ENCODE data around the gene DUSP16.
A peak's percentile ranks its signal among the peaks of the same experiment; 100 is the strongest.
"Not testable (repeated sequence)": the region's sequence is repeated elsewhere in the genome, so short reads cannot be mapped to it uniquely, and the experiment has no call there.

Gene DUSP16

DNA sequence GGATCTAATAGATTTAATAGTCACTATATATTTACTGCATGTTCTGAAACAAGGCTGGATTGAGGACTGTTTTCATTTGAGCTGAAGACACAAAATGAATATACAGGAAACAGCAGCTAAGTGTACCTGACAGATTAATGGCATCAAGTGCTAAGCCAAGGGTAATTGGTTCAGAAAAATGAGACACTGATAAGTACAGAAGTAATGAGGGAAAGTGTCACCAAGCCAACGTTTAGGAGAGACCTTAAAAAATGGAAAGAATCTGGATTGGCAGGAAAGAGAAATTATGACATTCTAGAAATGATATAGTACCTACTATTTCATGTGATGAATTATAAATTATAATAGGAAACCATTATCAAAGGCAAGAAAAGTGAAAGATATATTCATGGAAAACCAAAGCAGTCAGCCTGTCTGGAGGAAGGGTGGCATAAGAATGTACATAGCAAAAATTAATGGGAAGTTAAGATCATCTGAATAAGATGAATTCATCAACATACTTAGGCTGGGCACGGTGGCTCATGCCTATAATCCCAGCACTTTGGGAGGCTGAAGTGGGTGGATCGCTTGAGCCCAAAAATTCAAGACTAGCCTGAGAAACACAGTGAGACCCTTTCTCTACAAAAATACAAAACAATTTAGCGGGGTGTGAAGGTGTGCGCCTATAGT is 21.0 kb upstream of the DUSP16 start:
- DNase-seq (ENCODE audit: low spot score), result no peak

DNA sequence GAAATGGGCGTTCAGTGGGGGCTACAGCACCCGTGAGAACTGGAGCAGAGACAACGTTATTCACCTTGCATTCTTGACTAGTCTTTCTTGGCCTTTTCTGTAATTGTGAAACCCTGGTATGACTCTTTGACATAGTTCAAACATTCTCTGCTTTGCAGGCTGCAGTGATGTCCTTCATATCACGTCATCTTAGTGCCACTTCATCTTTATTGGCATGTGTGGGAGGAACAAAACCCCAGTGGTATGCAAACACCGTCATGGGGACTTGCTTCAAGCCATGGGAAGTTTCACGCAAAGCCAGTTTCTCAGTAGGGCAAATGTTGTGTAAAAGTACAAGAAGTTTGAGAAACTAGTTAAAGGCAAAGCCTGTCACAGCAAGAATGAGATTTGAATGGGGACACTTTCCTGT is 20.2 kb upstream of the DUSP16 start:
- no peak for DNase-seq (ENCODE audit: low spot score)

DNA sequence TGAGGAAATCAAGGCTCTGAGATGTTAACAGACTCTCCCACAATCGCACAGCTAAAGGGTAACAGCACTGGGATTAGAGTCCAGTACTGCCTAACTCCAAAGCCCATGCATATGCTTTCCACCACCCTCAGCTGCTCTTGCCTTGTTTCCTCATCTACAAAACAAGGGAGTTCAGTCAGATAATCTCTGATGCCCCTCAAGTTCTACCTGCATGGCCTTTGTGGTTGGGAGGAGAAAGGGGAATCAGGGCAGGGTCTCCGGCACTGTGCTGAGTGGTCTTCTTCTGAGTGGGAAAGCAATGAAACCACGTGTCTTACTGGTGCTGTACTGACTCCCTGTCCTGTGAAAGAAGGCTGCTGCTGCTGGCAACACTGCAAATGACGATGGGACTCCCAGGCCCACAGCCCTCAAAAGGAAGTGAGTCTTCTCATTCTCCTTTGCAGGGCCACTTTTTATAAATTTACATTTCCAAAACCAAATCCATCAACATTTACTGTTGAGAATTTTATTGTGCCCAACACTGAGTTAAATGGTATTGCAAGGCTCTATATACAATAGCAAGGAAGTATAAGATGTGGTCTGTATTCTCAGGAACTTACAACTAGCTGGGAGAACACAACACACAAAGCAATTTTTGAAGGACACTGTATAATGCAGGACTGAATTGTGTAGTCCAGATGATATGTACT is 19.7 kb upstream of the DUSP16 start:
- no peak for DNase-seq (ENCODE audit: low spot score)

DNA sequence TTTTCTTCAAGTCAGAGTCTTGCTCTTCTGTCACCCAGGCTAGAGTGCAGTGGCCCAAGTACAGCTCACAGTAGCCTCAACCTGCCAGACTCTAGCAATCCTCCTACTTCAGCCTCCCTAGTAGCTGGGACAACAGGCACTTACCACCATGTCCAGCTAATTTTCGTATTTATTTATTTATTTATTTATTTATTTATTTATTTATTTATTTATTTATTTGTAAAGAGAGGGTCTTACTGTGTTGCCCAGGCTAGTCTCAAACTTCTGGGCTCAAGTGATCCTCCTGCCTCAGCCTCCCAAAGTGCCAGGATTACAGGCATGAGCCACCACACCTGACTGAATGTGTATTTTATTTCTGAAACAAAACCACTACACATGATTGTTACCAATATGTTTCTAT is 18.1 kb upstream of the DUSP16 start:
- not testable (repeated sequence) for DNase-seq (ENCODE audit: low spot score)

DNA sequence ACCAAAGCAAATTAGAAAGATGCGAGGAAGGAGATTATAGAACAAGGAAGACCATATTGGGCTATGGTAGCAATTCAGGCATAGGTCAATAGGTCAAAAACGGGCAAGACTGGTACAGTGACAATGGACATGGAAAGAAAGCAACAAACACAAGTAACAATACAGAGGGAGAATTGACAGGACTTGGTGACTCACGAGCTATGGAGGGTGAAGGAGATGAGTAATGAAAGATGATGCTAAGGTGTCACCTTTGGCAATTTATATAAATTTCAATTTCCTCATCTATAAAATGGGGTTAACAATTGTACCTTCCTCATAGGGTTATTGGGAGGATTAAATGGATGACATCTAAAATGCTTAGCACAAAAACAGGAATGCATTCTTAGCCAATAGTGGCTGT is 15.1 kb upstream of the DUSP16 start:
- DNase-seq (ENCODE audit: low spot score), result no peak

DNA sequence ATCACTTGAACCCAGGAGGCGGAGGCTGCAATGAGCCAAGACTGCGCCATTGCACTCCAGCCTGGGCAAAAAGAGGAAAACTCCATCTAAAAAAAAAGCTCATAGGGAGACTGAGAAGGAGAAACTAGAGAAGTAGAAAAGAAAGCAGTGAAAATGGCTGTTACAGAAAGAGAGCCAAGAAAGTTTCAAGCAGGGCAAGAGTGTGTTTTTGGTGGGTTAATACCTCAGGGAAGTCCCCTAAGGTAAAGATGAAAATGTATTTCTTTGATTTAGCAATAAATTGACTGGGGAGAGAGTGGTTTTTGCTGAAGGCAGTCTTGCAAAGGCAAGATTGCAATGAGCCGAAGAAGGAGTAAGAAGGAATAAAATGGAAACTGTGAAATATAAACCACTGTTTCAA is 10.0 kb upstream of the DUSP16 start:
- no peak for DNase-seq (ENCODE audit: low spot score)

DNA sequence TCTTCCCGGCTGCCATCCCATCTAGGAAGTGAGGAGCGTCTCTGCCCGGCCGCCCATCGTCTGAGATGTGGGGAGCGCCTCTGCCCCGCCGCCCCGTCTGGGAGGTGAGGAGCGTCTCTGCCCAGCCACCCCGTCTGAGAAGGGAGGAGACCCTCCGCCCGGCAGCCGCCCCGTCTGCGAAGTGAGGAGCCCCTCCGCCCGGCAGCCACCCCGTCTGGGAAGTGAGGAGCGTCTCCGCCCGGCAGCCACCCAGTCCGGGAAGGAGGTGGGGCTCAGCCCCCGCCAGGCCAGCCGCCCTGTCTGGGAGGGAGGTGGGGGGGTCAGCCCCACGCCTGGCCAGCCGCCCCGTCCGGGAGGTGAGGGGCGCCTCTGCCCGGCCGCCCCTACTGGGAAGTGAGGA is 3.3 kb upstream of the DUSP16 start:
- not testable (repeated sequence) for DNase-seq (ENCODE audit: low spot score)

DNA sequence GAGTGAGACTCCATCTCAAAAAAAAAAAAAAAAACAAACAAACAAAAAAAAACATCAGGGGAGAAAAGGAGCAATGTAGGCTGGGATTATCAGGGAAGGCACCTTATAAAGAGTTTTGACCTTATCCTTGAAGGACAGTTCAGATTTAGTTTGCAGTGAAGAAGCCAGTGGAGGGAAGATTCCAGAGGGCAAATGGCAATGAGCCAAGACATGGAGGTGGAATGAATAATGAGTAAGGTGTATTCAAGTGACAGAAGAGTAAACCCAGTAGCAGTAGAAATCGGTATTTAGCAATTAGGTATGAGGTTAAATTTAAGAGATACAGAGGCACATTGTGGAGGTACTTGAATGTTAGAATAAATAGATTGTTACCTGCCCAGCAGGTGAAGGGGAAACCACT is 2.2 kb upstream of the DUSP16 start:
- DNase-seq (ENCODE audit: low spot score), result no peak

DNA sequence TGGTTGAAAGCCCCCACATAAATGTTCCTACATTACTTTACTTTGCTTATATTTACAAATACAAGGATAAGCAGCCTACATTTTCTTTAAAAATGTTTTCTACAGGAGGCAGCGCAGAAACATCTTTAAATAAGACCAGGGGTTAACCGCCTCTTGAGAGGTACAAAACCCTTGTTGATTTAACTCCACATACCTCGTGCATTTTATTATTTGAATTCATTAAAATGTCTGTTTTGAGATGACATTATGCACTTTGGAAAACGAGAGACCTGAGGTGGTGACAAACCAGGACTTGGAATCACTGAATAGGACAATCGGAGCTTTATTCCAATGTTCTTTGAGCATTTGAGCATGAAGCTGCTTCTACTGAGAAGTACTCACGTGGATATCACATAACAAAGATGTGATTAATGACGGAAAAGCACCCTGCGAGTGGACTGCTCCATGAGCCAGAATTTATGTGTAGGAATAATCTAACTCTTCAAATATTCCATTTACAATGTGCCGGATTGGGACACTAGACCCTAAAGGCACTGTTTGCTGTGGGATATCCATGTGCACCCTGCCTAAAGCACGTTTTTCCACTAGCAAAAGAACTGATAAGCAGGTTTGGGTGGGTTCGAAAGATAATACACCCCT is 746 bp upstream of the DUSP16 start:
- DNase-seq (ENCODE audit: low spot score), result peak; percentile 75

DNA sequence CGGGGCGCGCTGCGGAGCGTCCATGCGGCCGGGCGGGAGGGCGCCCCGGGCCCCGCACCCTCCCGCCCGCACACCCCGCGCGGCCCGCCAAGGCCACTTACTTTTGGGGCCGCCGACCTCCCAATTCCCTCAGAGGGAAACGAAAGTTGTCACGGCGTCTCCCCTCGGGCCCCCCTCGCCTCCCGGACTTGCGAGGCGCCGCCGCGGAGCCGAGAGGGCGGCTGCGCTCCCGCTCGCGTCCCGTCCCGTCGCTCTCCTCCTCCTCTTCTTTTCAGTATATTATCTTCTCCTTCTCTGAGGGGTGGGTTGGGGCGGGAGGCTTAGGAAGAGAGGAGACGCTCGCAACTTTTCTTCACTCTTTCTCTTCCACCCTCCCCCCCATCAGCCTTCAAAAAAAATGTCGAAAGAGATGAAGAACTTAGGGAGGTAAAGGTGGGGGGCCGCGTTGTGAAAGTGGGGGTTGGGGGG is 613 bp downstream of the DUSP16 start:
- peak; percentile 48 for DNase-seq (ENCODE audit: low spot score)

DNA sequence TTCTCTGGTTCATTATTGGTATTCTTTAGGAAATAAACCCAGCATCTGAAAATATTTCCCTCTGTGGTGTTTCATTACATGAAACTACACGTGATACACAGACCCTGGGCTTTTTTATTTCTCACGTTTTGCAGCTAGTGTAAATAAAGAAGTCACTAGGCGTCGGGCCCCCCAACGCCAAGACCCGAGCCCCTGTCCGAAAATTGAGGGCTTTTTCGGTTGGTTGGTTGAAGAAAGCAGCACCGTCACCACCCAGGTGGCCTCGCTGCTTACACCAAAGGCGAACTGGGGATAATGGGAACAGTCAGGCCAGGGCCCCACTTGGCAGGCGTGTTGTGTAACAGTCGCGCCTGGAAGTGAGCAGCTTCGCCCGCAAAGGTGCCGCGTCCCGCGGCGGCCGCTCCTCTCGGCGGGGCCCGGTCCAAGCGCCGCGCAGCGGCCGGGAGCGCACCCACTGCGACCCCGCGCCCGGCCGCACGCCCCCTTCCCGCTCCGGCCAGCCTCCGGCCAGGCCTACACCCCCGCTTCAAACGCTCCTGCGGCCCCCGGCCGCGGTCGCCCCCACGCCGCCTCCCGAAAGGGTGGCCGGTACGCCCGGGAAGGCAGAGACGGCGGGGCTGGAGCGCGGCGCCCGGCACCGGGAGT is 1.2 kb downstream of the DUSP16 start:
- DNase-seq (ENCODE audit: low spot score), result peak; percentile 65

DNA sequence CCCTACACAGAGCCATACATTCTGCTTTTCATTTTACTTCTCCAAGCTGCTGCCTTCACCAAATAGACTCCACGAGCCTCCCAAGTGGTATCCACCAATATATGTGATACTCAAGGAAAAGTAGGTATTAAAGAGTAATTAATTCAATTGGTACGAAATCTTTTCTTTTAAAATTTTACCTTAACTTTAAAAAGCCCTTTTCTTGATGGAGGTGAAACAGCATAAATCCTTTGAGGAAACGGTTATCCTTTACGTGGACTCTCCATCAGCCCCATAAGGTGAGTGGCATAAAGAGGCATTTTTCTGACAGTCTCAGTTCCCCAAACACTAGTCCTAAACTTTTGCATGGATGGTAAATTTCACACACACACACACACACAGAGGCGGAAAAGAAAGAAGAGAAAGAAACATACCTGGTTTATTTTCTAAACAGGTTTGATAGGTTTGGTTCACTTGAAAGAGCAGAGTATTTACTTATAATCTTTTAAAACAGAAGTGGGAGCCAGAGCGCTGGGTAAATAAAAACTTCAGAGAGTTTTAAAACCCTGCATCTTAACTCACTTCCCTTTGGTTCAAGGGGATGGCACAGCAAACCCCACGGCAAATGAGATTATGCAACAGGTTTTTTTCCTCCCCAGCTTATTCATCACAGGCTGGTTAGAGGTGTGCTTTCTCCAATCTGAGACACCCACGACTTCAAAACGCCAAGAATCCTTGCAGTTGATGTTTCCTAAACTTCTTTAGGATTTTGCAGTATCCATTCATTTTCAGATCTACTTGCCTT is 1.9 kb downstream of the DUSP16 start:
- peak; percentile 70 for DNase-seq (ENCODE audit: low spot score)

DNA sequence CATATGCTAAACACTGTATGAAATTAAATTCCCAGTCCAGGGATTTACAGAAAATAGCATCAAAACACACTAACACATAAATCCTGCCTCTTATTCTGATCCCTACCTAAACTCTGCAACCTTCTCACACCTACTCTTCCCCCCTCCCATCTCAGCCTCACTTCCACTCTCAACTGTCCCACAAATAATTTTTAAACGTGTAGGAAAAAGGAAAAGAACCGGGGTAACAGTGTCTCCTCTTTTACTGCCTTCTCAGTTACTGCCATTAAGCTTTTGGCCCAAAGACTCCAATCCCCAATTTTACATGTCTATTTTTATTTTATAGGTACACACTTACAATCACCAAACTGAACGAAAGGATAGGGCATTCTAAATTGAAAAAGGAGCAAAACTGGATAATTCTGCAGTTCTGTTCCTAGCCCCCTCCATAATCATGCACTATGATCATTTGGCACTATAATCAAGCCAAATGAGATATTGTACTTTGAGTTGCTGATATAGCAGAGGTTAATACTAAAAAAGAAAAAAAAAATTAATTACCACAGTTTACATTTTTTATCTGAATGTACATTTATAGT is 2.9 kb downstream of the DUSP16 start:
- no peak for DNase-seq (ENCODE audit: low spot score)

DNA sequence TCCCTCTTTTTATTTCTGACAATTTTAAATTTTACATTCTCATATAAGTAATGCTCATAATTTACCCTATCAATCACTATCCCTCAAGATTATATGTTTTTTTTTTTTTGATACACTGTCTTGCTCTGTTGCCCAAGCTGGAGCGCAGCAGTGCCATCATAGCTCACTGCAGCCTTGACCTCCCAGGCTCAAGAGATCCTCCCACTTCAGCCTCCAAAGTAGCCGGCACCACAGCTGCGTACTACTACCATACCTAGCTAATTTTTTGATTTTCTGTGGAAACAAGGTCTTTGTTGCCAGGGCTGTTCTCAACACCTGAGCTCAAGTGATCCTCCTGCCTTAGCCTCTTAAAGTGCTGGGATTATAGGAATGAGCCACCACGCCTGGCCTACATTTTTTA is 4.4 kb downstream of the DUSP16 start:
- no peak for DNase-seq (ENCODE audit: low spot score)

DNA sequence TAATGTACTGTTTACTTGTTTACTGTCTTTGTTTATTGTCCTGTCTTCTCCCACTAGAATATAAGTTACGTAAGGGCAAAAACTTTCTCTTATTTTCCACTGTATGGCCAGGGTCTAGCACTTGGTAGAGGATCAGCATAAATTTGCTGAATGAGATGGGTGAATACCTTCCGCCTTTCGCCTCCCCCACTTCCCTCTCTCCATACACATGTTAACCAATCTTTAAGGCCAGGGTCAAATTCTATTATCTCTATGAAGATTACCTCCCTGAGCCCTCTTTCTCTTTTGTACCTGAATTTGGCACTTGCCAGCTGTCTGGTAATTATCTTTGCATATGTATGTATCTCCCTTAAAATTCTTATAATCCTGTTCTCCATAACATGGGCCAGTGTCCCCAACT is 4.9 kb downstream of the DUSP16 start:
- DNase-seq (ENCODE audit: low spot score), result no peak

DNA sequence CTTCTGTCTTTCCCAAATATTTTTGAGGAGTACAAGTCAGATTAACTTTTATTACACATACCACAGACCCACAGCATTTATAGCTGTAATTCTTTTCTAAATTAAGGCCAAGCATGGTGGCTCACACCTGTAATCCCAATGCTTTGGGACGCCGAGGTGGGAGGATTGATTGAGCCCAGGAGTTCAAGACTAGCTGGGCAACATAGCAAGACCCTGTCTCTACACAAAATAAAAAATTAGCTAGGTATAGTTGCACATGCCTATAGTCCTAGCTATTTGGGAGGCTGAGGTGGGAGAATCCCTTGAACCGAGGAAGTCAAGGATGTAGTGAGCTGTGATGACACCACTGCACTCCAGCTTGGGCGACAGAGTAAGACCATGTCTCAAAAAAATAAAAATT is 7.0 kb downstream of the DUSP16 start:
- no peak for DNase-seq (ENCODE audit: low spot score)

DNA sequence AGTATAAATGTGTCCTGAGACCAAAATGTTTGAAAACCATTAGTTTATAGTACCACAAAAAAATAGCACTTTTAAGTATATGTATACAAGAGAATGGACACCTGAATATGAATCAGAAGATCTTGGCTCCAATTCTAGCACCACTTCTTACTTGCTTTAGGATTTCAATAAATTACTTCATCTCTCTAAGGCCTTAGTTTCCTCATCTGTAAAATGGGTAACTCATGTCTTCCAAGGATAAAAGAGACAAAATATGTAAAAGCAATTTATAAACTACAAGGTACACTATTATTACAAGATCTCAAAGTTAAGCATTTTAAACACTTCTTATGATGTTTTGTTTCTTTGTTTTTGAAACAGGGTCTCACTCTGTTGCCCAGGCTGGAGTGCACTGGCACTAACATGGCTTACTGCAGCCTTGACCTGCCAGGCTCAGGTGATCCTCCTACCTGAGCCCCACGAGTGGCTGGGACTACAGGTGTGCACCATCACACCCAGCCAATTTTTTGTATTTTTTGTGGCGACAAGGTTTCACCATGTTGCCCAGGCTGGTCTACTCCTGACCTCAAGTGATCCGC is 9.4 kb downstream of the DUSP16 start:
- DNase-seq (ENCODE audit: low spot score), result no peak

DNA sequence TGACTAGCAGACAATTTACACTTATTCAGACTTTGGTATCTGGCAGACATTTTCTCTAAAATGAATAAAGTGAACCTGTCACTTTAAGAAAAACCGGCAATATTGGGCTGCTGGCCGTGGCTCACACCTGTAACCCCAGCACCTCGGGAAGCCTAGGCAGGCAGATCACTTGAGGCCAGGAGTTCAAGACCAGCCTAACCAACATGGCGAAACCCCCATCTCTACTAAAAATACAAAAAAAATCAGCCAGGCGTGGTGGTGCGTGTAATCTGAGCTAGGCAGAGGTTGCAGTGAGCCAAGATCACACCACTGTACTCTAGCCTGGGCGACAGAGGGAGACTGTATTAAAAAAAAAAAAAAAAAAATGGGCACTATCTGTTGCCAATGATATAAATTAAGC is 11.5 kb downstream of the DUSP16 start:
- DNase-seq (ENCODE audit: low spot score), result no peak

DNA sequence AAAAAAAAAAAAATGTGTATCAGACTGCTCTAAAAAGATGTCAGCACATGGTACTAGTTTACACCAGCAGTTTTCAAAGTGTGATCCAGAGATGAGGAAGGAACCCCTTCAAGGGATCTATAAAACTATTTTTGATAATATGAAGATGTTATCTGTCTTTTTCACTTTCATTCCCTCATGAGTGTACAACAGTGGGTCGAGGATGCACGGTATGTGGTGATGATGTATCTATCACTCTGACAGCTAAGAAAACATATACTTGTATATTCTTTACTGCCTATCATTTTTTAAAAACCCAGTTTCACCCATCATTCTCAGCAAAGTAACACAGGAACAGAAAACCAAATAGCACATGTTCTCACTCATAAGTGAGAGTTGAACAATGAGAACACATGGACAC is 12.4 kb downstream of the DUSP16 start:
- no peak for DNase-seq (ENCODE audit: low spot score)

DNA sequence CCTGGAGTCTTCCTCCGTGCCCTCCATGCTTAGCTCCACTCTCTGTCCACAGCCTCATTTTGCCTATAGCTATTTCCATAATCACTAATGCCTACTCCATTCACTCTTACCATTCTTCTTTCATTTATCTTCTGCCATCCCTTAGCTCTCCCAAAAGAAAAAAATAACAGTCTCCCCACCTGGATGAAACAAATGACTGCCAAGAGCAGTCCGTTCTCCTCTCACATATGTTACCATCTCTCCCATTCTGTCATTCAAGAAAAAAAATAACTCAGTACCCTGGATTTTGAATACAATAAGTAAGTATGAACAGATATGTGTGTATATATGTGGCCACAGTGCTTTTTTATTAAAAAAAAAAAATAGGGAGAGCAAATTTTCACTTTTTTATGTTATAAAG is 13.2 kb downstream of the DUSP16 start:
- DNase-seq (ENCODE audit: low spot score), result no peak

DNA sequence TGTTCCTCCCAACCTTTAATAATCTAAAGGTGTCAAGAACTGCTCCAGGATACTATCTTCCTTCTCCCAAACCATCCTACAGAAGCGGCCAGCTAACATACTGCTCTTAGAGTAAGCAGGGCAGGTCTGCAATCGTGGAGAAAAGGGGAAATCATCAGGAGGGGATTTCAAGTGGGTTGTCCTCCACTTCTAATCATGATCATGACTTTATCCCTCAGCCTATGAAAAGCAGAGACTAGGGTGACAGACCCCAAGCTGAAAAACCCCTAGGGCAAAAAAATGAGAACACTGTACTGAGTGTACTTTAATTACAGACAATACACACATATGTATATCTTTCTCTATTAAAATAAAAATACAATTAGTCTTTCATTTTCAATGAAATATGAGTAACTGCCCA is 13.9 kb downstream of the DUSP16 start:
- no peak for DNase-seq (ENCODE audit: low spot score)
